ENCODE measurements around the gene TRPM8. TPM values are rescaled to one million over a fixed set of nuclear protein-coding genes. Genes with fewer than 3 reads are reported as not detected.

TRPM8 gene
- polyA plus RNA-seq, 1 donor (not counting 4 experiments of a cell fraction or from before 2014, with no cell fraction given), result 0.04 TPM

DNA sequence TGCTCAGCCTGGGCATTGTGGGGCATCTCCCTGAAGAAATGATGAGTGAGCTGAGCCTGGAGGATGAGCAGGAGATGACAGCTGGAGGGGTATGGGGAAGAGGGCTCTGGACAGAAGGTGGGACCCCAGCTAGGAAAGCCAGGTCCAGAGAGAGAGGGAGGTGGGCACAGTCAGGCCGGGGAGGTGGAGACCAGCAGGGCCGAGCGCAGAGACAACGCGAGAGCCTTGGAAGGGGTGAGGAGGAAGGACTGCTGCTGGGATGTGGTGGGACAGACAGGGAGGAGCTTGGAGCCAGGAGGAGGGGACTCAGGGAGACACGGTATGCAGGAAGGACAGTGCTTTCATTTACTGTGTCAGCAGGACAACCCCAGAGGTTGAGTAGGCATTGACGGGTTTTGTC lies 8.2 kb downstream of the TRPM8 start:
- Histone ChIP-seq H3K9me3 (ENCODE audit: control insufficient read depth, low read depth, low read length) (no peaks in the 10 kb centered on the region), H2AFZ (ENCODE audit: control insufficient read depth, low read length) (no peak overlapping the region), H3K27ac (ENCODE audit: control insufficient read depth, insufficient read depth, low read length) (no peak overlapping the region), H4K20me1 (ENCODE audit: control insufficient read depth, extremely low read depth, insufficient read depth, low read length) (no peaks in the 10 kb centered on the region), H3K4me2 (ENCODE audit: control insufficient read depth, extremely low read depth, insufficient read depth, low read depth, low read length) (no peak overlapping the region), H3K4me3 (ENCODE audit: control insufficient read depth in 2 of 3, extremely low read depth in 1 of 3, insufficient read depth in 2 of 3, low read depth in 1 of 3, low read length in 3 of 3) (no peak overlapping the region), H3K4me1 (ENCODE audit: control insufficient read depth, extremely low read depth, insufficient read depth, low read length) (peaks cover 6% of the 10 kb centered on the region), H3K9me1 (ENCODE audit: control insufficient read depth, extremely low read depth, insufficient read depth, low read length) (no peaks in the 10 kb centered on the region), H3K27me3 (ENCODE audit: control insufficient read depth, extremely low read depth, insufficient read depth, low read length) (peaks cover 3% of the 10 kb centered on the region), H3K9ac (ENCODE audit: control insufficient read depth, extremely low read depth, insufficient read depth, low read length) (no peak overlapping the region), H3K79me2 (ENCODE audit: control insufficient read depth, insufficient read depth, low read length) (no peaks in the 10 kb centered on the region), H3K36me3 (ENCODE audit: control insufficient read depth in 2 of 2, extremely low read depth in 1 of 2, insufficient read depth in 2 of 2, low read length in 2 of 2) (no peaks in the 10 kb centered on the region)
- DNase-seq (ENCODE audit: low read depth, low spot score), result no peak
- no peak for FAIRE-seq
- dilution Hi-C loops (cut with MboI; ENCODE audit: extremely low pct_ligation_motif_present, low sequenced_read_pairs), result no loop called here
- no peak for TF ChIP-seq CTCF (optimal IDR thresholded peaks at IDR 0.05 in 1 of 3, IDR thresholded peaks at IDR 0.05 in 1 of 3, conservative IDR thresholded peaks at IDR 0.05 in 1 of 3; ENCODE audit: extremely low read depth in 1 of 3, insufficient read depth in 2 of 3, low read length in 3 of 3)
- no peak for TF ChIP-seq EZH2 (IDR thresholded peaks at IDR 0.05; ENCODE audit: low read length)

DNA sequence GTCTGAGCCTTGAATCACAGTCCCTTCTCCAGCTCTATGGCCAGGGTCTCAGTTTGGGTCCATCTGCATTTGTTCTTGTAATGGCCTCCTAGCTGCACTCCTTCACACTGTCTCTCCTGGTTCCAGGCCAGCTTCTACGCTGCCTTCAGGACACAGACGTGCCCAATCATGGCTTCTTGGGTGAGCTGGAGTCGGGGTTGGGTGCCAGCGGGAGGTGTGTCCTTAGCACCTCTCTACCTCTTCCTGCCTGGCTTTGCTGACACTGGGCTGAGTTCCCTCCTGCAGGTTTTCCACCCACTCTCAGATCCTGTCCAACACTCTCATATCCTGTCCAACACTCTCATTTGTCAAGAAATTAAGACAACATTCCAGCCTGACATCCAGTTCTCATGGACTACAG lies 9.6 kb downstream of the TRPM8 start:
- H4K20me1 ChIP-seq (ENCODE audit: control insufficient read depth, extremely low read depth, insufficient read depth, low read length), result no peaks in the 10 kb centered on the region
- H3K9me1 ChIP-seq (ENCODE audit: control insufficient read depth, extremely low read depth, insufficient read depth, low read length), result no peaks in the 10 kb centered on the region
- dilution Hi-C loops (cut with MboI; ENCODE audit: extremely low pct_ligation_motif_present, low sequenced_read_pairs), result no loop called here
- DNase-seq (ENCODE audit: low read depth, low spot score) (no peak), FAIRE-seq (peak; percentile 97)
- no peaks in the 10 kb centered on the region for H3K9me3 ChIP-seq (ENCODE audit: control insufficient read depth, low read depth, low read length)
- H3K27me3 ChIP-seq (ENCODE audit: control insufficient read depth, extremely low read depth, insufficient read depth, low read length), result peaks cover 3% of the 10 kb centered on the region
- no peaks in the 10 kb centered on the region for H3K36me3 ChIP-seq (ENCODE audit: control insufficient read depth in 2 of 2, extremely low read depth in 1 of 2, insufficient read depth in 2 of 2, low read length in 2 of 2)
- no peak for TF ChIP-seq EZH2 (IDR thresholded peaks at IDR 0.05; ENCODE audit: low read length)
- no peak for TF ChIP-seq CTCF (optimal IDR thresholded peaks at IDR 0.05 in 1 of 3, IDR thresholded peaks at IDR 0.05 in 1 of 3, conservative IDR thresholded peaks at IDR 0.05 in 1 of 3; ENCODE audit: extremely low read depth in 1 of 3, insufficient read depth in 2 of 3, low read length in 3 of 3)
- H3K4me2 ChIP-seq (ENCODE audit: control insufficient read depth, extremely low read depth, insufficient read depth, low read depth, low read length), result peak overlapping the region; percentile 7
- H3K9ac ChIP-seq (ENCODE audit: control insufficient read depth, extremely low read depth, insufficient read depth, low read length), result no peak overlapping the region
- no peak overlapping the region for H3K4me3 ChIP-seq (ENCODE audit: control insufficient read depth in 2 of 3, extremely low read depth in 1 of 3, insufficient read depth in 2 of 3, low read depth in 1 of 3, low read length in 3 of 3)
- H3K27ac ChIP-seq (ENCODE audit: control insufficient read depth, insufficient read depth, low read length), result no peak overlapping the region
- peaks cover 5% of the 10 kb centered on the region for H3K4me1 ChIP-seq (ENCODE audit: control insufficient read depth, extremely low read depth, insufficient read depth, low read length)
- peak overlapping the region; percentile 1 for H2AFZ ChIP-seq (ENCODE audit: control insufficient read depth, low read length)
- no peaks in the 10 kb centered on the region for H3K79me2 ChIP-seq (ENCODE audit: control insufficient read depth, insufficient read depth, low read length)

Measured in keratinocyte (primary cell).